ENCODE measurements around the gene VTI1A.

The VTI1A gene

DNA sequence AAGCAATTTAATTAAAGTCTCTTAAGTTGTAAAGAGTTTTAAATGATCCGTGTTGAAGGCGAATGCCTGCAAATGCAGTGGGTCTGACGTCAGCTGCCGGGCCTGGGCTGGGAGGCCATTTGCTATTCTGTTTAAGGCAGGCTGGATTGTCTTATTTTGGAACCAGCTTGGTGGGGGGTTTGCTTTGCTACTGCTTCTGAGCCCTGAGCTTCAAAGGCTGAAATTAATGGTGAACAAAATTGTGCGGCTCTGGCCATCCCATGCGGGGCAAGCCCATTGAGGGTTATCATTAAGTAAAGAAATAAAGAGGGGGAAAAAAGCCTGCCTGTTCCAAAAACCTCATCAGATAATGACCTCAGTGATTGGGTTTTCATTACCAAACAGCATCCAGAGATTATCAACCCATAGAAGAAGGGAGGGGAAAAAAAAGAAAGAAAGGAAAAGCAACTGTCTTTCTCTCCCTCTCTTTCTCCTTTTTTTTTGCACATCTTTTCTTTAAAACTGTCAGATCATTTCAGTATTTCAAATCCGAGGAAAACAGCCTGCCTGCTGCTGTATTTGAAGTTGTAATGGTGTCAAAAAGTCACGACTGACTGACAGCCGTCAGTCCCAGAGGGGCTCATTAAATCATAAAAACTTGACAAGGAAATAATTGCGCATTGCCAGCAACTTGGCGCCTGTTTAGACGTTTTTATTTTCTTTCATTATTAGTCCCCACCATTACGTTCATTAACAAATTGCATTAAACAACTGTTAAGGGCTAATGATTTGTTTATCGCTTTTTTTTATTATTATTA, 371.2 kb downstream of the VTI1A start:
- no peak for DNase-seq

DNA sequence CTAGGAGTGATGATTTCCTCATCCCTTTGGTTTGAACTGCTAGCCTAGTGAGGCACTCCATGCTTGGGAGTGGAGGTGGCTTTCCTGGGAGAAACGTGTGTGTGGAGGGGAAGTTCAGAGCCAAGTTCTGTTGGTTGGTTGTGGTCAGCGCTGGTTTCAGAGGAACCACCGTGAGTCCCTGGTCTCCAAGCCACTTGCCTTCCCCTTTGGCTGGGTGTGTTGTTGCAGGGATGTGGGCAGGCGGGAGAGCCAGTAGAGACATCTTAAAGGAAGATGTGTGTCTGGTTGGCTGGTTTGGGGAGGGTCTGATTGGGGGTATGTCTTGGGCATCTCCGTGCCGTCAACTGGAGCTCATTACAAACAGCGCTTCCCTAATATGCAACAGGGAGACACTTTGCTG, 372.2 kb downstream of the VTI1A start:
- no peak for DNase-seq

DNA sequence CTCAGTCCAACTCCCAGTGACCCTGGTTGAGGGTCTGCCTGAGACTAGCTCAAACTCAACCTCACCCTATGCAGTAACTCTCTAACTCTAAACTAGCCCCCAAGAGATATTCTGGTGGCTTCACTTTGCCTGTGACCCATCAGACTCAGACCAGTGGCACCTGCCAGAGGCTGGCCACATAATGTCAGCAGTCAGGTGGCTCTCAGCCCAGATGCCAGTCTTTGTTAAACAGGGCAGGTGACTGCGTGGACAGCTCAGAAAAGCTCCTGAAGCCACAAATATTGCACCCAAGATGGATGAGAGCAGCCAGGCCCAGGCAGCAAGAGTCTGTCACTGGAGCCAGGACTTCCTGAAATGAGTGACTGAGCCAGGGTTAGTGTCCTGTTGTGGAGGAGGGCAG, 373.3 kb downstream of the VTI1A start:
- no peak for DNase-seq

DNA sequence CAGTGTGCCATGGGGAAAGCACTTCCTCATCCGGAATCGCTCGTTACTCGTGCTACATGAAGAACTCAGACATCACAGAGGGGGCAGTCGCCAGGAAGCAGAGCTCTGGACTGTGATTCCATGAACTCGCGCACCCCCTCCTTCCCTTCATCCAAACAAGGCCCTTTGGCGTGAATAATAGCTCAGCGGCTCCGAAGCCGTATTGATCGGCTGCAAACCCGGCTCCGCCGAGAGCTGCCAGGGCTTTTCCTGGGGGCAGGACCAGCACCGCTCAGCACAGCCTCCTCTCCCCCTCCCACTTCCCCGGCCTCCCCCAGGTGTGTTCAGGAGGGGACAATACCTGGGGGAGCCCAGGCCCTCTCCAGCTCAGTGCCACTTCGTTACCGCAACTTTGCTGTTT, 374.0 kb downstream of the VTI1A start:
- no peak for DNase-seq

- DNase-seq, result no peak
Observed at GRCh38 chr10:112821663-112822062, 374.6 kb downstream of the VTI1A start.

DNA sequence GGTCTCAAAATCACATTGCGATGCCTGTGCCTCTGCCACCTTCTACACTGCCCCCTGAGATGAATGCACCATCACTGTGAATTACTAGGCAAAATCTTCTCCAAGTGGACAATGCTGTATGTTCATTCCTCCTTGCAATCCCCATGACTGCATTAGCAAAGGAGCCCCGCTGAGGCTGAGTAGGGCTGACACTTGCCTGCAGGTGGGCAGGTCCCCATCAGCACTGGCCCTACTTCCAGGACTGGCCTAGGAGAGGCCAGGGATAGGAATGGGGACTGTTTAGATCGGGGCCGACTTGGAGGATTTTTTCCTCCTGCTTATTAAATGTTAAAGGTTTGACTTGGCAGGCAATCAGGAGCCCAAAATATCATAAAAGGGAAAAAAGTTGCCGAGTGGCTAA, 376.0 kb downstream of the VTI1A start:
- DNase-seq, result no peak

DNA sequence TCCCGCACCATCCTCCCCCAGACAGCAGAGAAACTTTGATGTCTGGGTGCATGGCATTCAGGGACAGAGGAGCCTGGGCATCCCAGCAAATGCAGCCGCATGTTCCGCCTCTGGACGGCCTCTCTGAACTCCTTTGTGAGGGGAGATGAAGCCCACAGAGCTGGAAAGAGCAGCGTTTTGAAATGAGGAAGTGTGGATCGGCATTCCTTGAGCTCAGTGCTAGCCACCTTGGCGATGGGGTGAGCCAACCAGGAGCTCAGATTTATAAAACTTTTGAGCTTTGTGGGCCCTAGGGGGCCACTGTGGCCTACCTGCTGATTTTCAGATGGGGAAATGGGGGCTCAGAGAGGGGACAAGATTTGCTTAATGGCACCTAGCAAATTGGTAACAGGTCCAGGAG, 376.6 kb downstream of the VTI1A start:
- DNase-seq, result no peak

DNA sequence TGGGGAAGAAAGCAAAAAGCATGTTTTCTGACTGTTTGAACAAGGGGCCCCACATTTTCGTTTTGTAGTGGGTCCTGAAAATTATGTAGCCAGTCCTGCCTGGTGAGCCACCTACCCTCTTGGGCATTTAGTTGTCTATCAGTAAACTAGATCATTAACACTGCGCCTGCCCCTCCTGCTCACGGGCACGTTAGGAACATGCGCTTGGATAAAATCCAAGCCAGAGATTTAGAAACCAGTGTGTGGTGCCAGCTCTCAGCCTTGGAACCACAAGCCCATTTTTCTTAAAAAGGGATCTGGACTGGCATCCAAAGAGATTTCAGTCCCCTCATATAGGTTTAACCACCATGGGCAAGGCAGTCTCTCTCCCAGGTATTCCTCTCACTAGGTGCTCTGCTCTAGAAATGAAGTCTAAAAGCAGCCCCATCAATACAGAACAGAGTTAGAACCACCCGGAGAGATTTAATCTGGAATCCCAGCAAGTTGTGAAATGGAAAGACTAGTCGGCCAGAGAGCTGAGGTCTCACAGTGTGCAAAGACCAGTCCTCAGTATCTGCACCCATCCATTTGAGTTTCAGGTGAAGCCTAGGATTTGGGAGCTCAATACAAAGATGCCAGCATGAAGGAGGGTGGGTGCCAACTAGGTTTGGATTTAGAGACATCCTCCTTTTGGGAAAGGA, 379.1 kb downstream of the VTI1A start:
- no peak for DNase-seq

- DNase-seq, result no peak
Observed at GRCh38 chr10:112827086-112827485, 380.1 kb downstream of the VTI1A start.

DNA sequence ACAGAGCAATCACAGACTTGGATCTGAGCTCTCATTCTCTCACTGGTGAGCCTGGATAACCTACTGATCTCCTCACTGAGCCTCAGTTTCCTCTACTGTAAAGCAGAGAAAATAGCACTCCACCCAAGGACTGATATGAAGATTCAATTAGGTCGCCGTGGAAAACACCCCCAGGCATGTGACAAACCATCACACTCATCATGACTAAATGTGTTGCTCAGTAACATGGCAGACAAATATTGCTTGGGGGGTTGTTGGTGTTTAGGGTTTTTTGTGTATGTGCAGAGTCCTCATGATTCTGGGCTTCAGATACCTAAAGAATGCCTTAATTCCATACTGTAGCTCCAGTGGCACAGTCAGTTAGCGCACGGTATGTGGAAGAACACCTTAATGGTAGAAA, 380.9 kb downstream of the VTI1A start:
- no peak for DNase-seq

- DNase-seq, result no peak
Observed at GRCh38 chr10:112831859-112832258, 384.8 kb downstream of the VTI1A start.

DNA sequence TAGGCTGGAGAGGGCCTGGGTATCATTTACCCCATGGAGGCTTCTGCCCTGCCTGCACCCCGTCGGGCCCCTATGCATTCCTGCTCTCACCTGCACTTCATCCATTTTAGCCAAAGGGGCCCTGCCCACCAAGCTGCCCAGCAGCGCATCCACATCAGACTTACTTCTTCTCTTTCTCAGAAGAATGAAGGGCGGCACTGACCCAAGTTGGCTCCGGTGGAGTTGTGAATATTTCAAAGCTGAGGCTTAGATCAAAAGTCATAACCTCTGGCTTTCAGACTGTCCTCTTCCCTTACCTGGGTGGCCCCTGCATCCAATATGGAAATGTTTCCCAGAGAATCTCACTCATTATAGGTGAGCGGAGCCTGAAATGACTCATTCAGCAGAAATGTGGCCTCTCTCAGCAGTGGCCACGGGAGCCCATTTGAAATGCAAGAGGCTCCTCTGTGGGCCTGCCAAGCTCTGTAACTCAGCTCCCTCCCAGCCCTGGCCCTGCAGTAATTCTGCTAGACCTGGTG, 385.4 kb downstream of the VTI1A start:
- DNase-seq, result no peak

GRCh38 chr10:112832959-112833358, 385.9 kb downstream of the VTI1A start:
- no peak for DNase-seq

DNA sequence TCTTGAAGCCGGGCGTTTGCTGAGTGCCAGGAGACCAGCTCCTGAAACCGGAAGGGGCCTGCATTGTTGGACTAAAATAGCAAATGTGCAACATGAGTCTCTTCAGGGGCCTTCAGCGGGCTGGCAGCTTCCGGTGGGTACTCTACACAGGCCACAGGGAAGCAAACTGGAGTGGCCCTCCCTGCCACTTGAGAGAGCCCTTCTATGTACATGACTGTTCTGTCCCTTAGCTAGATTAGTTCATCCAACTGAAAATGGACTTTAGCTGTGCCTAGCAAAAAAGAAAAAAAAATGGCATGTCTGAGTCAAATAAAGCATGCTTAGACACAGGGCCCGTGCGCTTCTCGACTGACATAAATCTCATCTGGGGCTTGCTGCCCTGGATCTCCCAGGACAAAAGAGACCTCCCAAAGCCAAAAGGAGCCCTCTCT, 387.8 kb downstream of the VTI1A start:
- DNase-seq, result no peak

DNA sequence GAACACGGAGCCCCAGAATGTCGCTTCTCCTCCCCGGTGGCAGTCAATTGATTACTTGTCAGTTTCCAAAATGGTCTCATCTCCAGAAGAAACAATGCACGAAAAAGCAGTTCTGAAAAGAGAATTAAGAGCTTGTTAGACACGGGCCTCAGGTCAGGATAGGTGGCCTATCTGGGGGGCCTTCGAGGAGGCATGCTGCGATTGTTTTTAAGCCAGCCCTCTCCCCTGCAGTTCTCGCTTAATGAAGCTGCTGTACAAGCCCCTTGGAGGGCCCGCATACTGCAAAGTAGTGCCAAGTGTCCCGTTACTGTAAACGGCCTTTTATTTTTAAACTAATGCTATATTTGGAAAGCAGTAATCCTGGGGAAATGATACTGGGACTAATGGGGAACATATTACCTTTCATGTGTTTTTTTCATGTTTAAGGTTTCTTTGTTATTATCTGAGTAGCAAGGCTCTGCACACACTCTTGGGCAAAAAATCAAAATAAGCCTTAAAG, 388.3 kb downstream of the VTI1A start:
- DNase-seq, result no peak

GRCh38 chr10:112835944-112836451, 389.0 kb downstream of the VTI1A start:
- DNase-seq, result no peak

DNA sequence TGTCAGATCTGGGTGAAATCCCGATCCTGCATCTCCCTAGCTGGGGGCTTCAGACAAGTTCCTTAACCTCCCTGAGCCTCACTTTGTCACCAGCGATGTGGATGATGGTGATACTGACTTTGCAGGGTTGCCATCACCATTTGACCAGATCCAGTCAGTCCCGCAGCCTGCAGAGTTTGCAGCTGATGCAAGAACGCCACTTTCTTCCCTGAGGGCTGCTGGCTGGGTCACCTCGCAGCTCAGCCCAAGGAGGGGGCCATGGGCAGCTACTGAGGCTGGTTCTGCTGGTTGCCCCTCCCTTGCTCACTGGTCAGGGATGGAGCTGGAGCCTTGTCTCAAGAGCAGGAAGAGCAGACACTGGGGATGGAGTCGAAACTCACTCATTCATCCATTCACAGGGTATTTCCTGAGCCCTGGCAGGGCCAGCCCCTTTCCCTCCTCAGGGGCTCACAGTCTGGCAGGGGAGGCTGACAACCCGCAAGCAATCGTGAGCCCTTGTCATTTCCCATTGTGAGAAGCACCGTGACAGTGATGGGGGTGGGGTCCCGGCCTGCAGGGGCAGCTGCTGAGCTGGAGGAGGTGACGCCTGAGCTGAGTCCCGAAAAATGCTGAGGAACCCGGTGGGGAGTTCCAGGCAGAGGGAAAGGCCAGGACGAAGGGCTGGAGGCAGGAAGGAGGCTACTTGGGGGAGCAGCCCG, 391.9 kb downstream of the VTI1A start:
- no peak for DNase-seq

GRCh38 chr10:112839928-112840654, 393.1 kb downstream of the VTI1A start:
- no peak for DNase-seq

GRCh38 chr10:112841549-112841948, 394.5 kb downstream of the VTI1A start:
- DNase-seq, result no peak

DNA sequence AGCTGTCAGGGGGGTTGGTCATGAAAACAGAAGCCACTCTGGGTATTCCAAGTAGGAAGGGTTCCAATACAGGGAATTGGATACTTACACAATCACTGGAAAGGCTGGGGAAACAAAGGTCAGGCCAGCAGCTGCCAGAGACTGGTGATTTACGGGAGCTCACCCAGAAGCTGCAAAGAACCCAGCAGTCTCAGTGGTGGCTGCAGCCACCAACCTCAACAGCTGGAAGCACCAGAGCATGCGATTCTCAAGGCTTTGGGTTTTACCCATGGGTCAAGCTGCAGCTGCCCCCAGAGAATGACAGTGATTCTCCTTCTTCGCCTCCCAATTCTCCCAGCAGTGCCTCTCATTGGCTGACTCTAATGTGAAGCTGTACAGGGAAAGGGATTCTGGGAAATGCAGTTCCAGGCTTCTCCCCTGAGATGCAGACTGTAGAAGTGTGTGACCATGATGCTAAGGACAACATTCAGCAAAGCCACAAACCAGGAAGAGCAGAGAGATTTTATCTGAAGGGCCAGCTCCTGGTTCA, 395.9 kb downstream of the VTI1A start:
- no peak for DNase-seq

GRCh38 chr10:112843623-112844022, 396.6 kb downstream of the VTI1A start:
- DNase-seq, result no peak

All from bone marrow (tissue), 2 donors.